RWPE1 (cell line): ENCODE data around the gene COL4A4.

Experiments used
- CTCF ChIA-PET: fragments of 350-600 bp; sonication (Branson Sonifier 250); formaldehyde crosslinking; extraction: SDS; loops from one replicate; lab custom pipeline; 2021; lab: Yijun Ruan, JAX
- POLR2A ChIA-PET: fragments of 400-600 bp; formaldehyde crosslinking; extraction: SDS; loops from one replicate; lab custom pipeline; 2020; ENCODE audit warnings: antibody characterized with exemption; ENCODE audit not compliant: low non-redundant PET; lab: Yijun Ruan, JAX
- DNase-seq: peaks from one replicate; pipeline ENCODE4 v3.0.0; 2012; ENCODE audit warnings: low spot score
- H3K27ac ChIP-seq: fragments of 450-650 bp; 2 replicates; pipeline ENCODE4 v1.5.1; 2017
- CTCF ChIP-seq: fragments of 450-650 bp; conservative IDR thresholded peaks from 2 replicates; pipeline ENCODE4 v1.5.1; 2017; ENCODE audit warnings: low read depth, mild to moderate bottlenecking

COL4A4 gene

GRCh38 chr2:227147023-227147422 is 17.0 kb downstream of the COL4A4 start:
- DNase-seq: no peak
- no peak overlapping the region for H3K27ac ChIP-seq
- ChIA-PET CTCF (interaction anchor here (0.5 kb wide), 1 partner anchor 1964 kb away, joined by 3 read pairs; no protein-coding TSS in a partner anchor), POLR2A (no interaction called here)
- no peak for TF ChIP-seq CTCF

- DNase-seq: no peak
- no peak overlapping the region for H3K27ac ChIP-seq
- TF ChIP-seq CTCF: no peak
- POLR2A ChIA-PET: no interaction called here
- CTCF ChIA-PET: interaction anchor here (0.5 kb wide), 1 partner anchor 1964 kb away, joined by 3 read pairs; no protein-coding TSS in a partner anchor
Measured at GRCh38 chr2:227146456-227146855, 17.5 kb downstream of the COL4A4 start.

GRCh38 chr2:227143895-227144294 is 20.1 kb downstream of the COL4A4 start:
- no peak for DNase-seq
- ChIA-PET POLR2A (no interaction called here), CTCF (interaction anchor here (0.7 kb wide), 3 partner anchors 53 to 1582 kb away, joined by 3 read pairs; no protein-coding TSS in a partner anchor)
- no peak for TF ChIP-seq CTCF
- H3K27ac ChIP-seq: no peak overlapping the region

- TF ChIP-seq CTCF: no peak
- CTCF ChIA-PET: no interaction called here
- POLR2A ChIA-PET: no interaction called here
- no peak overlapping the region for H3K27ac ChIP-seq
- DNase-seq: no peak
Measured at GRCh38 chr2:227141301-227141700, 22.7 kb downstream of the COL4A4 start.

DNA sequence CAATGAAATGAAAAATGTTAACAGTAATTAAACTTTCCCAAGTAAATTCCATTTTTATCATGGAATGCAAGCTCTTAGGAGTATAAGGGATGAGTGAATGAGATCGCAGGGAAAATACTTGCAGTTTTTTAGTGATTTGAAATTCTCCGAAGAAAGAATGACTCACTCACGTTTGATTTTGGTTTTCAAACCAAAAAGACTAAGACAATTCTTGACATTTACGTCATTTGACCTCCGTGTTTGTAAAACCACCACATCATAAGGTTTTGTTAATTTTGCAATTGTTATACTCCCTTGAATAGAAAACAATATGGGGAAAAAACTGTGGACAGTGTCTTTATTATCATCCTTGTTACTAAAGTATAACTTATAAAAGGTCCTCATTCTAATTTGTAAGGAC is 29.4 kb downstream of the COL4A4 start:
- CTCF ChIA-PET: interaction anchor here (0.8 to 2.8 kb wide), 3 partner anchors 11 to 109 kb away, joined by 3 to 17 read pairs (median 3); no protein-coding TSS in a partner anchor
- POLR2A ChIA-PET: no interaction called here
- TF ChIP-seq CTCF: no peak
- H3K27ac ChIP-seq: no peak overlapping the region
- DNase-seq: no peak

DNA sequence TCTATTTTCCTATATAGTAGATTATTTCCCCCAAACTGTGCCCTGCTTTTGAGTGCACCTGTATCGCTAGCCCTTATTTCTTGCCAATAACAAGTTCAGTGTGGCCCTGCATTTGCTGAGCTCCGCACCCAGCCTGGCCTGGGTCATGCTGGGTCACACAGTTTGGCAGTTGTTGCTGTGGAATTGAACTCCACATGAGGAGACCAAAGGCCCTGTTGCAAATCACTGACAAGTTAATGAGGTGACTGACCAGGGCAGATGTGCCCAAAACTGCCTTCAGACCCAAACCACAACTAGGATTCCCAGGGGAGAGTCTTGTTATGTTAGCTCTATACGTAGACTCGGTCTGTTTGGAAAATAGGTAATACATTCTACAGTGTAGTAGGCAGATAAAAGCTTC is 31.0 kb downstream of the COL4A4 start:
- CTCF ChIA-PET: interaction anchor here (0.6 to 2.8 kb wide), 3 partner anchors 105 to 924 kb away, joined by 3 to 17 read pairs (median 3); no protein-coding TSS in a partner anchor
- no peak for TF ChIP-seq CTCF
- POLR2A ChIA-PET: no interaction called here
- no peak overlapping the region for H3K27ac ChIP-seq
- no peak for DNase-seq
